Stomach smooth muscle (tissue), 2 donors: ENCODE results near the gene CNTN4.
"Not testable (repeated sequence)": the region's sequence is repeated elsewhere in the genome, so short reads cannot be mapped to it uniquely, and the experiment has no call there.

ENCODE experiments used
- H3K27ac ChIP-seq: one replicate; pipeline ENCODE4 v1.7.0; 2013; ENCODE audit warnings: mild to moderate bottlenecking, low read length, inconsistent platforms
- H3K27me3 ChIP-seq, 2 donors: one replicate each; pipeline ENCODE4 v1.7.0; 2013; ENCODE audit warnings: low read length in 2 of 2; ENCODE audit not compliant: insufficient read depth in 2 of 2, control insufficient read depth in 1 of 2
- H3K36me3 ChIP-seq, 2 donors: one replicate each; pipeline ENCODE4 v1.7.0; 2013; ENCODE audit warnings: low read length in 2 of 2; ENCODE audit not compliant: control insufficient read depth in 2 of 2, insufficient read depth in 2 of 2
- H3K4me1 ChIP-seq: one replicate; pipeline ENCODE4 v1.7.0; 2013; ENCODE audit warnings: low read length; ENCODE audit not compliant: control insufficient read depth, insufficient read depth
- H3K4me3 ChIP-seq, 2 donors: one replicate each; pipeline ENCODE4 v1.7.0; 2013; ENCODE audit warnings: low read length in 2 of 2
- H3K9ac ChIP-seq, 2 donors: one replicate each; pipeline ENCODE4 v1.7.0; 2013; ENCODE audit warnings: low read length in 2 of 2, mild to moderate bottlenecking in 1 of 2
- H3K9me3 ChIP-seq, 2 donors: one replicate each; pipeline ENCODE4 v1.7.0; 2013; ENCODE audit warnings: low read length in 2 of 2; ENCODE audit not compliant: control insufficient read depth in 2 of 2
- donor health status: healthy.
- donor health status: Pancreatic carcinoma.

Gene CNTN4

DNA sequence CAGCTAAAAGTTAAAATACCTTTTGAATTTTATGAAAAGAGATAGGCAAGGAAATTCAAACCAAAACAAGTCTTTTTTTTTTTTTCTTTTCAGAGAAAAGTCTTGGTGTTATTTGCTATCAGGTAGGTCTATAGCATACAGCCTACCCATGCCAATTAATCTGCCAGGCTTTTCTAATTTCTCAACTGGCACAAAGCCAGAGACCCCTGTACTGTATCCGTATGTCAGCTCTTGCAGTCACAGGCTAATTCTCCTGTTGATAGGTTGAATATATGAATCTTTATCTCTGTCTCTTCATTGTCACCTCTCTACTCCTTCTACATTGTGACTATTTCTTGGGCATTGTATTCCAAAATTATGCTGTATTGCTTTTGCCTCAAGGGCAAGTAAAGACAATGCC lies 878.1 kb downstream of the CNTN4 start:
- Histone ChIP-seq H3K9me3 (no peaks in the 10 kb centered on the region), H3K4me3 (no peak overlapping the region), H3K27ac (no peak overlapping the region), H3K9ac (no peak overlapping the region), H3K4me1 (no peaks in the 10 kb centered on the region), H3K27me3 (no peaks in the 10 kb centered on the region), H3K36me3 (no peaks in the 10 kb centered on the region)

DNA sequence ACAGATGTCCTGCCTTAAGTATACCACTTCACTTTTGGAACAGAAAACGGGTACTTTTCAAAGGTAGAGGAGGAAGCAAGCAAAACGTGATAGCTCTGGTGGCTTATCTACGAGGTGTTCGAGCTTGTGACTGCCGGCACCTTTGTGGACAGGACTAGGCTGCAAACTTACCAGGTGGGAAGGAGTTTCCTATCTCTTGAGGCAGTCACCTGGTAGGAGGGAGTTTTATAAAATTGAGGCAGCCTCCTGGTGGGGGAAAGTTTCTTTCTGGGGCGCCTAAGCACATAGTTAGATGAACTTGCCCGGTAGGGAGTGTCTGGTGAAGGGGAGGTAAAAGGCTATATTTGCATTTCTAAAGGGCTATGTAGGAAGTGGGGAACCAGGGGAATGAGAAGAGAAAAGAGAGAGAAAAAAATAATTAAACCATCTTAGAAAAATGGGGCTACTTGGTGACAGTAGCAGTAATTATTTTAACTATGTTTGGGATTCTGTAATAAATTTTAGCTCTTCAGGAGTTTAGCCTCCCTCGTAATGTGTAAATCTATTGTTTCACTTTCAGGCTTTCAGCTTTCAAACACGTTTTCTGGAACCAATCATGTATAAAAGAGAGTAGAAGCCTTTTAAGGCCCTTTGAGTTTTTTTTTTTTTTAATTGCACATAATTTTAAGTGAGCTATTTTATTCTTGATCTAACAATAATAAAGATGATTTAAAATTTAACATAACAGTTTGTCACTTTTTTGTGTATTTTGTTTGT lies 880.5 kb downstream of the CNTN4 start:
- Histone ChIP-seq H3K4me1 (no peaks in the 10 kb centered on the region), H3K9ac (no peak overlapping the region), H3K27me3 (no peaks in the 10 kb centered on the region), H3K9me3 (no peaks in the 10 kb centered on the region), H3K4me3 (no peak overlapping the region), H3K36me3 (no peaks in the 10 kb centered on the region), H3K27ac (no peak overlapping the region)

DNA sequence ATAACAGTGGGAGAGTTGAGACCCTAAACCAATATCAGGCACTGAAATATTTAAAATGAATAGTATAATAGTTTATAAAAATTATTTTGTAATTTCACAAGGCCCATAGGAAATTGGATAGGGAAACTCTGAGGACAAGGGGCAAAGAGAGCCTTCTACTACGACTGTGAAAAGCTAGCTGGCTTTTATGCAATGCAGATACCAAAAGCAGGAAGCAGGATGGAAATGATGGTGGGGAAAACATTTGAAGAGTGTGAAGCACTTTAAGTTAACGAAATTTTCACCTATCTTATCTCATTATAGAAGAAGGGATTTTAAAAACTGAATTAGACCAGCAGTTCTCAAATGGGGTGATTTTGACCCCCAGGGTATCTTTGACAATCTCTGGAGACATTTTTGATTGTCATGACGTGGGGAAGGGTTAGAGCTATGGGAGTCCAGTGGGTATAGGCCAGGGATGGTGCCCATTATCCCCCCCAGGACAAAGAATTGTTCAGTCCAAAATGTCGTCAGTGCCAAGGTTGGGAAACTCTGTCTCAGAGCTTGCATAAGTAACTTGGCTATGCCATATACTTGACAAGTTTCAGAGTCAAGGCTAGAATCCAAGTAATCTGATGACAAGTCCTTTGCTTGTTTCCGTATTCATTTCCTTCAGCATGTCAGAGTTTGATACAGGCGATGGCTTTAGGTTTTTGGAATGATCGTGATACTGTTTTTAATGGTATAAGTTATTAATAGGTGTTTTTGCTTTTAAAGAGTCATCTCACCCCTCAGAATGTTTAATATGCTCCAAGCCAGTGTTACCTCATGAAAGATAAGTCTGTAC lies 885.6 kb downstream of the CNTN4 start:
- Histone ChIP-seq H3K9ac (no peak overlapping the region), H3K4me1 (no peaks in the 10 kb centered on the region), H3K4me3 (no peak overlapping the region), H3K9me3 (no peaks in the 10 kb centered on the region), H3K27me3 (no peaks in the 10 kb centered on the region), H3K36me3 (no peaks in the 10 kb centered on the region), H3K27ac (no peak overlapping the region)

DNA sequence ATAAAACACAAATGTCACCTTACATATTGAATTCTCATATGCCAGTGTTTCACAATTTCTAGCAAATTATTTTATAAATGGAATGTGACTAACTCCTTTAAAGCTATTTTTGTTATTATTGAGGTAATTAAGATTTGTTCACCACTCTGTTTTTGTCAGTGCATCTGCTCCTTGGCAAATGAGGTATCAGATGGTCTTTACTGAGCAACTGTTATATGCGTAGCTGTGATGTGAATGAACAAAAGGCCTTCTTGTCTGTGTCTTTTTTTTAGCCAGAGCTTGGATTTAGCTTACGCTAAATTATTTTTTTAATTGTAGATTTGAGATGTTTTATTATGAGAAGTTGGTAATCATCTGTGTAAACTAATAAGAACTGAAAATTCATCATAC lies 886.2 kb downstream of the CNTN4 start:
- H3K4me1 ChIP-seq, result no peaks in the 10 kb centered on the region
- H3K36me3 ChIP-seq, result no peaks in the 10 kb centered on the region
- no peaks in the 10 kb centered on the region for H3K27me3 ChIP-seq

GRCh38 chr3:2985479-2985878 lies 886.8 kb downstream of the CNTN4 start:
- Histone ChIP-seq H3K36me3 (no peaks in the 10 kb centered on the region), H3K4me1 (no peaks in the 10 kb centered on the region)

More for the DNA sequence above, 886.2 kb downstream of the CNTN4 start:
- no peak overlapping the region for H3K9ac ChIP-seq
- H3K27ac ChIP-seq, result no peak overlapping the region
- no peaks in the 10 kb centered on the region for H3K9me3 ChIP-seq
- H3K4me3 ChIP-seq, result no peak overlapping the region

GRCh38 chr3:2992534-2992933 lies 893.9 kb downstream of the CNTN4 start:
- no peaks in the 10 kb centered on the region for H3K9me3 ChIP-seq
- no peak overlapping the region for H3K27ac ChIP-seq
- no peaks in the 10 kb centered on the region for H3K36me3 ChIP-seq
- no peak overlapping the region for H3K4me3 ChIP-seq
- no peaks in the 10 kb centered on the region for H3K27me3 ChIP-seq
- no peaks in the 10 kb centered on the region for H3K4me1 ChIP-seq
- no peak overlapping the region for H3K9ac ChIP-seq

More at GRCh38 chr3:2985479-2985878, 886.8 kb downstream of the CNTN4 start:
- Histone ChIP-seq H3K27ac (no peak overlapping the region), H3K27me3 (no peaks in the 10 kb centered on the region), H3K9ac (no peak overlapping the region), H3K4me3 (no peak overlapping the region), H3K9me3 (no peaks in the 10 kb centered on the region)

DNA sequence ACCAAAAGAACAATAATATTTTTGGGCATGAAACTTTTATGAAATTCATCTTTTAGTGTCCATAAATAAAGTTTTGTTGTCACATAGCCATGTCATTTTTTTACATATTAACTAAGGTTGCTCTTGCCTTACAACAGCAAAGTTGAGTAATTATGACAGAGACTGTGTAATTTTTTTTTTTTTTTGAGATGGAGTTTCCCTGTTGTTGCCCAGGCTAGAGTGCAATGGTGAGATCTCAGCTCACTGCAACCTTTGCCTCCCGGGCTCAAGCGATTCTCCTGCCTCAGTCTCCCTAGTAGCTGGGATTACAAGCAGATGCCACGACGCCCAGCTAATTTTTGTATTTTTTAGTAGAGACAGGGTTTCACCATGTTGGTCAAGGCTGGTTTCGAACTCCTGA lies 894.5 kb downstream of the CNTN4 start:
- not testable (repeated sequence) for H3K4me3 ChIP-seq, H3K36me3 ChIP-seq

GRCh38 chr3:2993736-2994135 lies 895.1 kb downstream of the CNTN4 start:
- Histone ChIP-seq H3K9ac (no peak overlapping the region), H3K27ac (no peak overlapping the region), H3K36me3 (no peaks in the 10 kb centered on the region), H3K4me3 (no peak overlapping the region), H3K9me3 (no peaks in the 10 kb centered on the region), H3K4me1 (no peaks in the 10 kb centered on the region), H3K27me3 (no peaks in the 10 kb centered on the region)

More for the DNA sequence above, 894.5 kb downstream of the CNTN4 start:
- not testable (repeated sequence) for H3K27me3 ChIP-seq, H3K9me3 ChIP-seq, H3K27ac ChIP-seq, H3K4me1 ChIP-seq, H3K9ac ChIP-seq

DNA sequence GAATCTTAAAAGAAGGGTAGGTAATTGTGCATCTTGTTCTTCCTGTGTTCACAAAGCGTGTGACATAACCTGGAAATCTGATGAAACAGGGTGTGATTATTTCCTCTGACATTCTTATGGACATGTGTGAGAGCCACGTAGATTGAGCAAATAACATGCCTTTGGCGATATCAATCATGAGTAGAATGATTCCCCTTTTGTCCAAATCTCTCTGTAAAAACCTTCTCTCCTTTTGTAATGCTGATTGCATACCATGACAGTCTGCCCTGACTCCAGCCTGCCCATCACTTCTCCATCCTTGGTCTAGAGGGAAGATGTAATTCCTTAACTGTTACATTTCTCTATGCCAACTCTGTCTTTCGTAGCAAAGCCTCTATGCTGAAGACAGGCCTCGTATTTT lies 896.5 kb downstream of the CNTN4 start:
- H3K9me3 ChIP-seq, result no peaks in the 10 kb centered on the region
- no peaks in the 10 kb centered on the region for H3K36me3 ChIP-seq
- no peak overlapping the region for H3K27ac ChIP-seq
- no peaks in the 10 kb centered on the region for H3K27me3 ChIP-seq
- no peaks in the 10 kb centered on the region for H3K4me1 ChIP-seq
- H3K9ac ChIP-seq, result no peak overlapping the region
- H3K4me3 ChIP-seq, result no peak overlapping the region

GRCh38 chr3:3005146-3005744 lies 906.6 kb downstream of the CNTN4 start:
- H3K9me3 ChIP-seq, result no peaks in the 10 kb centered on the region
- H3K27ac ChIP-seq, result no peak overlapping the region
- H3K4me3 ChIP-seq, result no peak overlapping the region
- H3K9ac ChIP-seq, result no peak overlapping the region
- H3K4me1 ChIP-seq, result no peaks in the 10 kb centered on the region
- H3K36me3 ChIP-seq, result no peaks in the 10 kb centered on the region
- H3K27me3 ChIP-seq, result no peaks in the 10 kb centered on the region
